B cell (primary cell): ENCODE data around the gene FGFR3. TPM values are rescaled to one million over a fixed set of nuclear protein-coding genes. Genes with fewer than 3 reads are reported as not detected.

Source experiments
- ATAC-seq: fragments of 200-7000 bp; cut with Tn5 transposase; one replicate; pipeline ENCODE4 v1.10.0; 2021; ENCODE audit warnings: low read depth, mild to moderate bottlenecking, moderate number of reproducible peaks, moderate library complexity
- CTCF ChIA-PET: fragments of 350-600 bp; sonication (Branson Sonifier 250); formaldehyde crosslinking; loops from one replicate; lab custom pipeline; 2021; ENCODE audit warnings: antibody characterized with exemption, inconsistent platforms; lab: Charles Lee
- POLR2A ChIA-PET: fragments of 350-600 bp; sonication (Branson Sonifier 250); formaldehyde crosslinking; loops from one replicate; lab custom pipeline; 2021; ENCODE audit warnings: antibody characterized with exemption; lab: Charles Lee
- DNase-seq: peaks from one replicate; pipeline ENCODE4 v3.0.0; 2013
- H2AFZ ChIP-seq: 2 replicates; pipeline ENCODE4 v1.6.1; 2012; ENCODE audit warnings: mild to moderate bottlenecking, low read depth, low read length; ENCODE audit not compliant: insufficient read depth, poor library complexity, severe bottlenecking
- H3K27ac ChIP-seq, 2 donors: 1 replicate in 1 of 2; 2 replicates in 1 of 2; pipeline ENCODE4 v1.5.1; 2012 to 2013; ENCODE audit warnings: low read length in 2 of 2, mild to moderate bottlenecking in 2 of 2, moderate library complexity in 1 of 2
- H3K27me3 ChIP-seq, 4 experiments: fragments of 200-600 bp in 1 of 4; sonication (generic) in 1 of 4; replicated peaks in 1 of 4; 1 replicate in 2 of 4; 2 replicates in 2 of 4; pipeline versions ENCODE4 v1.6.1 to v1.7.0; 2013 to 2016; ENCODE audit warnings: low read length in 3 of 4, mild to moderate bottlenecking in 2 of 4, mixed read lengths in 1 of 4, moderate library complexity in 1 of 4; ENCODE audit not compliant: insufficient read depth in 4 of 4, control insufficient read depth in 3 of 4; ENCODE audit errors: control extremely low read depth in 1 of 4
- H3K36me3 ChIP-seq, 2 experiments: replicated peaks in 1 of 2; 1 replicate in 1 of 2; 2 replicates in 1 of 2; pipeline versions ENCODE4 v1.6.1 to v1.7.1; 2013; ENCODE audit warnings: low read length in 1 of 2; ENCODE audit not compliant: insufficient read depth in 2 of 2, control insufficient read depth in 1 of 2; ENCODE audit errors: control extremely low read depth in 1 of 2, extremely low read depth in 1 of 2
- H3K4me1 ChIP-seq, 2 donors: fragments of 200-600 bp in 1 of 2; sonication (generic) in 1 of 2; 1 replicate in 1 of 2; 2 replicates in 1 of 2; pipeline versions ENCODE4 v1.5.1 to v1.6.1; 2013 to 2017; ENCODE audit warnings: low read length in 2 of 2; ENCODE audit not compliant: control insufficient read depth in 2 of 2, insufficient read depth in 2 of 2
- H3K4me2 ChIP-seq: replicated peaks from 2 replicates; pipeline ENCODE3; 2012; ENCODE audit warnings: mild to moderate bottlenecking, low read depth, low read length; ENCODE audit not compliant: poor library complexity, severe bottlenecking
- H3K4me3 ChIP-seq, 5 experiments: fragments of 200-600 bp in 1 of 5; sonication (generic) in 1 of 5; 1 replicate in 3 of 5; 2 replicates in 2 of 5; pipeline versions ENCODE4 v1.5.1 to v1.7.0; 2011 to 2016; ENCODE audit warnings: low read length in 4 of 5, mild to moderate bottlenecking in 4 of 5, low read depth in 2 of 5, control low read depth in 1 of 5, moderate library complexity in 1 of 5; ENCODE audit not compliant: insufficient read depth in 1 of 5; ENCODE audit errors: control extremely low read depth in 1 of 5, extremely low read depth in 1 of 5
- H3K79me2 ChIP-seq: fragments of 200-600 bp; sonication (generic); one replicate; pipeline ENCODE4 v1.6.0; 2016; ENCODE audit warnings: low read length; ENCODE audit not compliant: control insufficient read depth, insufficient read depth
- H3K9ac ChIP-seq: fragments of 200-600 bp; sonication (generic); 2 replicates; pipeline ENCODE4 v1.6.1; 2017; ENCODE audit warnings: mild to moderate bottlenecking, low read length, moderate library complexity
- H3K9me3 ChIP-seq, 3 donors: one replicate each; pipeline versions ENCODE4 v1.6.1 to v1.7.1; 2013; ENCODE audit warnings: low read length in 2 of 3; ENCODE audit not compliant: control insufficient read depth in 2 of 3, insufficient read depth in 1 of 3; ENCODE audit errors: control extremely low read depth in 1 of 3
- H4K20me1 ChIP-seq: 2 replicates; pipeline ENCODE4 v1.6.0; 2012; ENCODE audit warnings: mild to moderate bottlenecking, low read length; ENCODE audit not compliant: insufficient read depth, control insufficient read depth, poor library complexity, severe bottlenecking
- H3K27ac Mint-ChIP-seq: one replicate; pipeline ENCODE4 v1.8.0; 2021; ENCODE audit warnings: mixed read lengths
- H3K27me3 Mint-ChIP-seq: one replicate; pipeline ENCODE4 v1.8.0; 2021; ENCODE audit warnings: mixed read lengths
- H3K4me1 Mint-ChIP-seq: one replicate; pipeline ENCODE4 v1.8.0; 2021; ENCODE audit warnings: mixed read lengths
- H3K4me3 Mint-ChIP-seq: one replicate; pipeline ENCODE4 v1.8.0; 2021; ENCODE audit warnings: mixed read lengths
- H3K9me3 Mint-ChIP-seq: one replicate; pipeline ENCODE4 v1.8.0; 2022; ENCODE audit warnings: mixed read lengths; ENCODE audit not compliant: insufficient read depth
- CTCF ChIP-seq: fragments of 200-600 bp; IDR thresholded peaks from one replicate; pipeline ENCODE4 v1.8.0; 2022; ENCODE audit warnings: antibody characterized with exemption, mild to moderate bottlenecking
- EZH2 ChIP-seq: IDR thresholded peaks from 2 replicates; pipeline ENCODE4 v1.6.1; 2012; ENCODE audit warnings: borderline replicate concordance, low read depth, mild to moderate bottlenecking, moderate library complexity, low read length; ENCODE audit not compliant: insufficient read depth, poor library complexity, severe bottlenecking
- WGBS: methylation state at CpG from one replicate; pipeline ENCODE4 v1.1.5; 2013; ENCODE audit warnings: missing lambda C conversion rate; ENCODE audit not compliant: insufficient coverage; 5-methylcytosine and 5-hydroxymethylcytosine counted together
- intact Hi-C: fragments of 100-400 bp; cut with micrococcal nuclease; formaldehyde crosslinking; loops from one replicate; pipeline ENCODE4 v1.10.0; 2022
- polyA plus RNA-seq: library from polyadenylated mRNA; depleted of rRNA; stranded (reverse); fragments of >200 nt; gene quantifications from 2 replicates; pipeline ENCODE4 v1.2.3, GENCODE V29; 2012
- total RNA-seq, 2 donors: library from RNA; stranded (reverse); fragments of 120-200 nt in 1 of 2; gene quantifications; 1 replicate in 1 of 2; 2 replicates in 1 of 2; pipeline versions ENCODE4 v1.2.3 to v1.2.4, GENCODE V29; 2013 to 2022

Gene FGFR3
- total and polyA plus RNA-seq, 2 donors (not counting 1 experiment from before 2014, with no cell fraction given) = not detected

GRCh38 chr4:1767061-1767769, 25.9 kb upstream of the FGFR3 start:
- H4K20me1 ChIP-seq = no peaks in the 10 kb centered on the region
- H3K4me1 Mint-ChIP-seq = peaks cover 21% of the 10 kb centered on the region
- H2AFZ ChIP-seq = no peak overlapping the region
- H3K9me3 ChIP-seq = no peaks in the 10 kb centered on the region
- H3K4me2 ChIP-seq = peak overlapping the region; percentile 74
- no peak overlapping the region for H3K4me3 Mint-ChIP-seq
- peaks cover 0 to 59% (median 10%) of the 10 kb centered on the region in 4 experiments for H3K27me3 ChIP-seq
- no peak overlapping the region for H3K27ac ChIP-seq
- H3K9me3 Mint-ChIP-seq = no peaks in the 10 kb centered on the region
- CTCF ChIA-PET = interaction anchor here (1.0 to 1.2 kb wide), 3 partner anchors 33 to 132 kb away, joined by 3 to 5 read pairs (median 3); no protein-coding TSS in a partner anchor
- 2% methylated on average over 73 of the region's 84 CpGs for WGBS
- no peak overlapping the region for H3K27ac Mint-ChIP-seq
- no peak for TF ChIP-seq EZH2
- no peak for TF ChIP-seq CTCF
- H3K4me3 ChIP-seq = peak overlapping the region in 3 of 5 experiments; percentile 19 to 38 (median 29)
- H3K4me1 ChIP-seq = peaks cover 32 to 35% of the 10 kb centered on the region in 2 donors
- peaks cover 19% of the 10 kb centered on the region for H3K27me3 Mint-ChIP-seq
- peak; percentile 61 for DNase-seq
- no peaks in the 10 kb centered on the region for H3K36me3 ChIP-seq
- ATAC-seq = peak; percentile 59
- POLR2A ChIA-PET = interaction anchor here (0.7 kb wide), 1 partner anchor 132 kb away, joined by 4 read pairs; no protein-coding TSS in a partner anchor
- no peaks in the 10 kb centered on the region for H3K79me2 ChIP-seq
- H3K9ac ChIP-seq = no peak overlapping the region
- intact Hi-C loops = loop anchor here (2.0 kb wide), 1 partner anchor 26 kb away; the partner anchor contains the start of gene FGFR3
